22Rv1 (cell line): ENCODE measurements around the gene ARHGAP30.

ENCODE experiments used
- CTCF ChIP-seq: fragments of 450-650 bp; IDR thresholded peaks from 2 replicates; pipeline ENCODE4 v1.5.1; 2017; ENCODE audit warnings: mild to moderate bottlenecking
- ZFX ChIP-seq: fragments of 450-650 bp; IDR thresholded peaks from 2 replicates; pipeline ENCODE4 v1.6.1; 2017; ENCODE audit warnings: antibody characterized with exemption, borderline replicate concordance

DNA sequence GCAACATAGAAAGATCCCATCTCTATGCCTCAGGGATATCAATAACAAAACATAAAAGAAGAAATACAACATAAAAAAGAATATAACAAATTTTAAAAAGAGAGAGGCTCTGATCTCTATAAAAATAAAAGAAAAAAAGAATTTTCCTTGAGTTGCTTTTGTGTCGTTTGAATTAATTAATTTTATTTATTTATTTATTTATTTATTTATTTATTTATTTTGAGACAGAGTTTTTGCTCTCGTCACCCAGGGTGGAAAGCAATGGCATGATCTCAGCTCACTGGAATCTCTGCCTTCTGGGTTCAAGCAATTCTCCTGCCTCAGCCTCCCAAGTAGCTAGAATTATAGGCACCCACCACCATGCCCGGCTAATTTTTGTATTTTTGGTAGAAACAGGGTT is 57.3 kb downstream of the ARHGAP30 start:
- TF ChIP-seq CTCF (no peak), ZFX (no peak)
